ENCODE results near the gene FHDC1. TPM values are rescaled to one million over a fixed set of nuclear protein-coding genes. Genes with fewer than 3 reads are reported as not detected.

Gene FHDC1
- total RNA-seq, 2 donors from 2014 or later, result 0.99 to 3.9 TPM

DNA sequence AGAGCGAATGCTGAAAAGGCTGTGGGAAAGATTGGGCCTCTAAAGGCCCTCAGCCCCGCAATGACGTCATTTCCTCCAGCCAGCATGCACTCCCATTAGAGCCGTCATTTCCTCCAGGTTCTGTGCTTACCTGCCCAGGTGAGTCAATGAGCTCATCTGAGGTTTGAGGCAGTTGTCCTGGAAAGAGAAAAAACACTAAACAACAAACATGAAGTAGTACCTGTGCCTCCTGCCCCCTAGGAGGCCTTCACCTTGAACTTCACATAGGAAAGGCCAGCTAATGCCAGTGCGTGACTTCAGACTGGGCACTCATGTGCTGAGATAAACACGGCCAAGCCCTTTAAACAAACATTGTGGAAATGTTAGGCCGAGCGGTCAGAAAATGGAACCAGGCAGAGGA lies 55.9 kb downstream of the FHDC1 start:
- no peak for DNase-seq

DNA sequence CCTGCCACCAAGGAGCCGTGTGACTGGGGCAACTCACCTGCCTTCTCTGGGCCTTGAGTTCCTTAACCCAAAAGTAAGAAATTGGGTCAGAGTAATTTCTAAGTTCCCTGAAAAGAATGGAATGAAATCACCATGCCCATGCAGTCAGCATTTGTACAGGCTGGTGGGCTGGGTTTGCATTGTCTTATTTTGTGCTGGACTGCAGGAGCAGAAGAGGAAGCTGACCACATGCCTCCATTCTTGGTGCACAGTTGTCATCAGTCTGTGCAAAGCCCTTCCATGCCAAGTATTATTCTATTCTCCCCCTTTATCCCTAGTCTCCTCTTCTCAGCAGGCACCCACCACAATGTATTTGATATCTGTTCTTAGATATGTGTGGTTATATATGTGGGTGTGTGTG lies 56.3 kb downstream of the FHDC1 start:
- Histone ChIP-seq H3K9me3 (no peaks in the 10 kb centered on the region), H3K36me3 (replicated peaks in 1 of 2; ENCODE audit: insufficient read depth in 1 of 2, low read depth in 2 of 2) (no peaks in the 10 kb centered on the region), H3K27me3 (no peaks in the 10 kb centered on the region), H3K27ac (no peak overlapping the region), H3K4me3 (no peak overlapping the region), H3K4me1 (no peaks in the 10 kb centered on the region)
- no peak for ATAC-seq
- intact Hi-C loops (cut with DNase I), result no loop called here
- no peak for DNase-seq
- 79 to 92% methylated on average over 1 of the region's 1 CpG for WGBS, 2 donors
- TF ChIP-seq POLR2A (IDR thresholded peaks at IDR 0.05), result no peak
- TF ChIP-seq, protein P1, sequence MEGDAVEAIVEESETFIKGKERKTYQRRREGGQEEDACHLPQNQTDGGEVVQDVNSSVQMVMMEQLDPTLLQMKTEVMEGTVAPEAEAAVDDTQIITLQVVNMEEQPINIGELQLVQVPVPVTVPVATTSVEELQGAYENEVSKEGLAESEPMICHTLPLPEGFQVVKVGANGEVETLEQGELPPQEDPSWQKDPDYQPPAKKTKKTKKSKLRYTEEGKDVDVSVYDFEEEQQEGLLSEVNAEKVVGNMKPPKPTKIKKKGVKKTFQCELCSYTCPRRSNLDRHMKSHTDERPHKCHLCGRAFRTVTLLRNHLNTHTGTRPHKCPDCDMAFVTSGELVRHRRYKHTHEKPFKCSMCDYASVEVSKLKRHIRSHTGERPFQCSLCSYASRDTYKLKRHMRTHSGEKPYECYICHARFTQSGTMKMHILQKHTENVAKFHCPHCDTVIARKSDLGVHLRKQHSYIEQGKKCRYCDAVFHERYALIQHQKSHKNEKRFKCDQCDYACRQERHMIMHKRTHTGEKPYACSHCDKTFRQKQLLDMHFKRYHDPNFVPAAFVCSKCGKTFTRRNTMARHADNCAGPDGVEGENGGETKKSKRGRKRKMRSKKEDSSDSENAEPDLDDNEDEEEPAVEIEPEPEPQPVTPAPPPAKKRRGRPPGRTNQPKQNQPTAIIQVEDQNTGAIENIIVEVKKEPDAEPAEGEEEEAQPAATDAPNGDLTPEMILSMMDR (IDR thresholded peaks at IDR 0.05), result no peak

More for the DNA sequence above, 55.9 kb downstream of the FHDC1 start:
- Histone ChIP-seq H3K27ac (no peak overlapping the region), H3K36me3 (replicated peaks in 1 of 2; ENCODE audit: insufficient read depth in 1 of 2, low read depth in 2 of 2) (no peaks in the 10 kb centered on the region), H3K4me1 (no peaks in the 10 kb centered on the region), H3K27me3 (no peaks in the 10 kb centered on the region), H3K4me3 (no peak overlapping the region), H3K9me3 (no peaks in the 10 kb centered on the region)
- intact Hi-C loops (cut with DNase I), result no loop called here
- WGBS, 2 donors, result 64 to 81% methylated on average over 8 of the region's 8 CpGs
- TF ChIP-seq POLR2A (IDR thresholded peaks at IDR 0.05), result no peak
- TF ChIP-seq, protein P1 (IDR thresholded peaks at IDR 0.05), result no peak
- ATAC-seq, result no peak

DNA sequence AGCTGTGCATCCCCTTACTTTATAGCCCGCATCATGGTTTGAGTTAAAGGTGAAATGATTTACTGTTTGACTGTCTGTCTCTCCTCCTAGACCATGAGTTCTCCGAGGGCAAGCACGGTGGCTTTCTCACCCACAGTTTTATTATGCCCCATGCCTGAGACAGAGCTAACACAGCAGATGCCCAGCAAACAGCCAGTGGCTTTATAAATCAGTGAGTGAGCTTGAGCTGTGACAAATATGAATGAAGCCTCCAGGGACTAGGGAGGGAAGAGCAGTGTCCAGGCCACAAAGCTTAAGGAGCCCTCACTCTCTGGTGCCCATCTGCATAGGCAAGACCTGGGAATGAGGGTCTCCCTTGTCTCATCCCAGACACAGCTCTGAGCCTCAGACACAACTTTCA lies 57.9 kb downstream of the FHDC1 start:
- Histone ChIP-seq H3K36me3 (replicated peaks in 1 of 2; ENCODE audit: insufficient read depth in 1 of 2, low read depth in 2 of 2) (no peaks in the 10 kb centered on the region), H3K9me3 (no peaks in the 10 kb centered on the region), H3K4me1 (no peaks in the 10 kb centered on the region), H3K4me3 (no peak overlapping the region), H3K27ac (no peak overlapping the region), H3K27me3 (no peaks in the 10 kb centered on the region)
- intact Hi-C loops (cut with DNase I), result no loop called here
- TF ChIP-seq, protein P1 (IDR thresholded peaks at IDR 0.05), result no peak
- TF ChIP-seq POLR2A (IDR thresholded peaks at IDR 0.05), result no peak
- ATAC-seq (no peak), DNase-seq (no peak)
- 87 to 98% methylated on average over 3 of the region's 3 CpGs for WGBS, 2 donors

DNA sequence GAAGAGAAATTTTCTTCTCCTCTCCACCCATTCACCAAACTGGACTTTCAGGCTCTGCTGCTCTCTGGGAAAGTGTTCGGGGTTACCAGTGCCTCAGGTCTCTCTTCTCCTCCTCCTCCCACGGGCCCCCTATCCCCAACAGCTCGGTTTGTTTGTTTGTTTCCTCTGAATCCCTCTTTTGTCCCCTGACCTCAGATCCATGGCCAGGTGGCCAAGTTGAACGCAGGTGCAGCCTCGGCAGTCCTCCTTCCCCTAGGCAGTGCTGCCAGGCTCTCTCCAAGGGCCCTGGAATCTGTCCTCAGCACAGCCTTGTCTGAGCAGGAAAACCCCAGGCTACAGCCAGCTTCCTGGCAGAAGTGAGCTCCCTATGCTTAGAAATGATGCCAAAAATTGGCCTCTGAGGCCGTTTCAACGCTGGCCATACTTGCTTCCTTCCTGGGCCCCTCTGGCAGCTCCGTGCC lies 60.0 kb downstream of the FHDC1 start:
- Histone ChIP-seq H3K36me3 (replicated peaks in 1 of 2; ENCODE audit: insufficient read depth in 1 of 2, low read depth in 2 of 2) (no peaks in the 10 kb centered on the region), H3K27me3 (no peaks in the 10 kb centered on the region), H3K4me3 (no peak overlapping the region), H3K4me1 (no peaks in the 10 kb centered on the region), H3K27ac (no peak overlapping the region), H3K9me3 (no peaks in the 10 kb centered on the region)
- ATAC-seq, result no peak
- TF ChIP-seq, protein P1 (IDR thresholded peaks at IDR 0.05), result no peak
- no peak for TF ChIP-seq POLR2A (IDR thresholded peaks at IDR 0.05)
- WGBS, 2 donors, result 17 to 24% methylated on average over 7 to 8 of the region's 8 CpGs
- peak in 1 of 4 donors; percentile 27 for DNase-seq
- intact Hi-C loops (cut with DNase I), result no loop called here

DNA sequence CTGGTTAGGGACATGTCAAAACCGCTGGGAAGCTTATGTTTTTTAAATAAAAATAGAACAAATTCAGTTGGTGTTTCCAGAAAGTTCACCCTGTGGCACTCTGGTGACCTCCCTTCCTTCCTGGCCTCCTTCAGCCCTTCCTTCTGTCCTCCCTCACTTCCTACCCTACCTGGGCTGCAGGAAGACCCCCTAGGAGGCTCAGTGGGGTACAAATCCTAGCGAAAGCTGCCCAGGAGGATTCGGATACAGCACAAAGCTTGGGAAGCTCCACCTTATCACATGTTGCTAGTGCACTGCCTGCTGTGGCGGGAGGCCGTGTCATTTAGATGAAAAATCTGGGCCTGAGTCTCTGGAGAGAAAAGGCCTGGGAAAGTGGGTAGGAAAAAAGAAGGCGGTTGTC lies 60.5 kb downstream of the FHDC1 start:
- Histone ChIP-seq H3K27ac (no peak overlapping the region), H3K4me3 (no peak overlapping the region), H3K36me3 (replicated peaks in 1 of 2; ENCODE audit: insufficient read depth in 1 of 2, low read depth in 2 of 2) (no peaks in the 10 kb centered on the region), H3K27me3 (no peaks in the 10 kb centered on the region), H3K4me1 (no peaks in the 10 kb centered on the region), H3K9me3 (no peaks in the 10 kb centered on the region)
- TF ChIP-seq, protein P1 (IDR thresholded peaks at IDR 0.05), result no peak
- TF ChIP-seq POLR2A (IDR thresholded peaks at IDR 0.05), result no peak
- 79 to 83% methylated on average over 6 of the region's 6 CpGs for WGBS, 2 donors
- no peak for ATAC-seq
- intact Hi-C loops (cut with DNase I), result no loop called here
- DNase-seq, result no peak

All from body of pancreas (tissue), 4 donors.